GM12873 (cell line): Measurements from ENCODE around the gene RUNX2.

ENCODE experiments used
- TF ChIP-seq, protein P1 (sequence below): IDR thresholded peaks from 2 replicates; pipeline ENCODE4 v1.5.1; 2012; ENCODE audit warnings: low read depth, mild to moderate bottlenecking, moderate library complexity, low read length, control low read depth; ENCODE audit not compliant: insufficient read depth; ENCODE audit errors: missing control alignments

The RUNX2 gene

DNA sequence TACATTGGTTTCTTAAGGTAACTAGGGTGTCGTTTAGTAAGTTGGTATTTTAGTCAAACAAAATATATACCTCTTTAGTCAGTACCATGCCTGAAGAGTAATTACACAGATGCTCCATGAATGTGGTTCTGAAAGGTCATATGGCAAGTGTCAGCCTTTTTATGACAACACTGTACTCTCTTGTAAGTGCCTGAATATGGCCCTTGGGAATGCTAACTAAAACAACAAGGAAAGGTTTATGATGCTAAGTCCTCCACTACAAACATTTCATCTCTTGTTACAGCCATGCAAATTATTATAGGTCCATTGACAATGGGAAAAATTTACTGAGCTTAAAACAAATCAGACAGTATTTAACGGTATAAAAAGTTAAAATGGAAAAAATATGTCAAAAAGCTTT is 88.6 kb downstream of the RUNX2 start:
- TF ChIP-seq, protein P1, sequence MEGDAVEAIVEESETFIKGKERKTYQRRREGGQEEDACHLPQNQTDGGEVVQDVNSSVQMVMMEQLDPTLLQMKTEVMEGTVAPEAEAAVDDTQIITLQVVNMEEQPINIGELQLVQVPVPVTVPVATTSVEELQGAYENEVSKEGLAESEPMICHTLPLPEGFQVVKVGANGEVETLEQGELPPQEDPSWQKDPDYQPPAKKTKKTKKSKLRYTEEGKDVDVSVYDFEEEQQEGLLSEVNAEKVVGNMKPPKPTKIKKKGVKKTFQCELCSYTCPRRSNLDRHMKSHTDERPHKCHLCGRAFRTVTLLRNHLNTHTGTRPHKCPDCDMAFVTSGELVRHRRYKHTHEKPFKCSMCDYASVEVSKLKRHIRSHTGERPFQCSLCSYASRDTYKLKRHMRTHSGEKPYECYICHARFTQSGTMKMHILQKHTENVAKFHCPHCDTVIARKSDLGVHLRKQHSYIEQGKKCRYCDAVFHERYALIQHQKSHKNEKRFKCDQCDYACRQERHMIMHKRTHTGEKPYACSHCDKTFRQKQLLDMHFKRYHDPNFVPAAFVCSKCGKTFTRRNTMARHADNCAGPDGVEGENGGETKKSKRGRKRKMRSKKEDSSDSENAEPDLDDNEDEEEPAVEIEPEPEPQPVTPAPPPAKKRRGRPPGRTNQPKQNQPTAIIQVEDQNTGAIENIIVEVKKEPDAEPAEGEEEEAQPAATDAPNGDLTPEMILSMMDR = no peak

DNA sequence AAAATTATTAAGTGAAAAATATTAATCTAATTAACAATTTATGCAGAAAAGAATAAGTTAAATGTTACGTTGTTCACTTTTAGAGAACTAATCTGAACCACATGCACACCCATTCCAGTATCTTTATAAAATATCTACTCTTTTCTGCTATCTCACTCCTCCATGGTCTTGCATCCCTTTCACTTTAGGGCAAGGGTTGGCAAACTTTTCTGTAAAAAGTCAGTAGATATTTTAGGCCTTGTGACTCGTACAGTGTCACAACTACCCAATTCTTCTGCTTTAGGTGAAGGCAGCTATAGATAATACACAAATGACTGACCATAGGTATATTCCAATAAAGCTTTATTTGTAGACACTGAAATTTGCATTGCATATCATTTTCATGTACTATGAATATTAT is 89.3 kb downstream of the RUNX2 start:
- TF ChIP-seq, protein P1 = no peak

DNA sequence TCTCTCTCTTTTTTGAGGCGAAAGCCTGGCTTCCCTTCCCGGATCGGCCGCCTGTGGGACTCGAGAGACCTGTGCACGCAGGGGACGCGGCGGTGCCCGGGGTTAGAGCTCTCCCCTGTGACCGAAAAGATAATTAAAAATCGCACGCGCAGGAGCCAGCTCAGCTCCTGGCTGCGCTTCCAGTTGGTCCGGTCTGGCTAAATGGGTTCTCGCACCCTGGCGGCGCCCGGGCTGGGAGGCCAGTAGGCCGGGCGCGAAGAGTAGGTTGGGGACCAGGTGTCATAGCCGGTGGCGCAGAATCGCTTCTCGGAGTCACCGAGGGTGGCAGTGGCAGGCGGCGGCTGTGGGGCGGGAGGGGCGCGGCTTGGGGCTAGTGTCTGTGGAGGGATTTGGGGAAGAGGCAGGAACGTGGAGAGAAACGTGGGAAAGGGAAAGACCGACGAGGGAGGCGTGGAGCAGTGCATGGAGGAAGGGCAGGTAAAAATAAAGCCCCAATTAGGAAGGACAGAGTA is 91.5 kb downstream of the RUNX2 start:
- TF ChIP-seq, protein P1 = peak; percentile 41

DNA sequence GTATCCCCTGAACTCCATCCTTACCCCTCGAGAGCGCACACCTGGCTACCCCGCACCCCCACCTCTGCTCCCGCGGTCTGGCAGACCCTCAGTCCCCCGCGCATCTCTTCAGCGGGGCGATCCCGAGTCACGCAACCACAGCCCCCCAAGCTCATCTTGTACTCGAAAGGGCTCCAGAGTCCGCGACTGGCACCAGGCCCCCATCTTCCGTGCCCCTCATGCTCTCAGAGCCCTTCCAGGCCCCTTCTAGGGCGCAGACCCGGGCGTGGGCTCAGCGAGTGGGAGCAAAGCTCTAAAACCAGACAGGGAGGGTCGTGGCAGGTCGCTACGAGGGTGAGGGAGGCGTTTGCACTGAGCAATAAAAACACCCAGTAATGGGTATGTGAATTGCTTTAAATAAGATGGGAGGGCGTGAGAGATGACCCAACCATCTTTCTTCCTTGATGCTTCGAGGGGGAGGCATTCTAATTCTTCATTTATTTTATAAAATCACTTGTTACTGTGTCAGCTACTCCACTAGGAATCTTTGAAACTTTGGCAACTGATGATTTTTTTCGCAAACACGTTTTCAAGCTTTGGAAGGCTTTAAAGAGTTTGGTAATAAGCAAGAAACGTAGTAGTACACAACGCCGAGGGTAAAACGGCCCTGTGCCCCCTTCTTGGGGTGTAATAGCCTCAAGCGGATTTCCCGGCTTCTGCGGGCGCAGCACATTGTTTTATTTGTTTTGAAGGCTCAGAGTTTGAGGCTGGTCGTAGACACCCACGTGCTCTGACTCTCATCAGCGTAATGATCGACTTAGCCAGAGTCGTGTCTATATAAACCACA is 92.2 kb downstream of the RUNX2 start:
- TF ChIP-seq, protein P1 = no peak

DNA sequence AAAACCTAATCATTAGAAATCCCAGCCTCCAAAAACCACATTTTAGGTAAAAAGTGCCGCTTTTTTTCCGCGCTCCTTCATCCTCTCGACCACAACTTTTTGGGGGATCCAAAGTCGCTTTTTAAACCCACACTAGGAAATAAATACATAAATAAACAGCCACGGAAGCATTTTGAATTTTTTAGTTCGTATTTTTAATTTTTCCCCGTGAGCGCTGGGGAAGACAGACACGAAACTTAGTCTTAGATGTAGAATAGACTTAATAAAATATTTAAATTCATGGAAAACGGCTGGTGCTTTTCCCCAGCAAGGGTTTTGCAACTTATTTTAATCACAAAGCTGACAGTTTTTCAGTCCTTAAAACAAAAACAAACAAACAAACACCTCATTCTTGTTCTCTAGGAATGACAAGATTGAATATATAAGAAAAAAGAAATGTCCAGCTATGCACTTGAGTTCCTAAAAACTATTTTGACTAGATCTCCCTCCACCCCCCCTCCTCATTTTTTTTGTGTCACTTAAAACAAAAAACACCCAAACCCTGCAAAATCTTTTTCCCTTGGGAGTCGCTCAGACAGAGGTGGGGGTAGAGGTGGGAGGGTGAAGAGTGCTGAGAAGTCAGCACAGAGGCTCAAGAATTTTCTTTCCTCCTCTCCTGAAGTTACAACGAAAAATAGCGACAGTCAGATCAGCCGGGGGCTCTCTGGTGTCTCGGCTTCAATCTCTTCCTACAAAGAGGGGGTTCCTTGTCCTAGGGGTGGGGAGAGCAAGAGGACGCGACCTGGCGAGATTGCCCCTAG is 93.0 kb downstream of the RUNX2 start:
- TF ChIP-seq, protein P1 = no peak

DNA sequence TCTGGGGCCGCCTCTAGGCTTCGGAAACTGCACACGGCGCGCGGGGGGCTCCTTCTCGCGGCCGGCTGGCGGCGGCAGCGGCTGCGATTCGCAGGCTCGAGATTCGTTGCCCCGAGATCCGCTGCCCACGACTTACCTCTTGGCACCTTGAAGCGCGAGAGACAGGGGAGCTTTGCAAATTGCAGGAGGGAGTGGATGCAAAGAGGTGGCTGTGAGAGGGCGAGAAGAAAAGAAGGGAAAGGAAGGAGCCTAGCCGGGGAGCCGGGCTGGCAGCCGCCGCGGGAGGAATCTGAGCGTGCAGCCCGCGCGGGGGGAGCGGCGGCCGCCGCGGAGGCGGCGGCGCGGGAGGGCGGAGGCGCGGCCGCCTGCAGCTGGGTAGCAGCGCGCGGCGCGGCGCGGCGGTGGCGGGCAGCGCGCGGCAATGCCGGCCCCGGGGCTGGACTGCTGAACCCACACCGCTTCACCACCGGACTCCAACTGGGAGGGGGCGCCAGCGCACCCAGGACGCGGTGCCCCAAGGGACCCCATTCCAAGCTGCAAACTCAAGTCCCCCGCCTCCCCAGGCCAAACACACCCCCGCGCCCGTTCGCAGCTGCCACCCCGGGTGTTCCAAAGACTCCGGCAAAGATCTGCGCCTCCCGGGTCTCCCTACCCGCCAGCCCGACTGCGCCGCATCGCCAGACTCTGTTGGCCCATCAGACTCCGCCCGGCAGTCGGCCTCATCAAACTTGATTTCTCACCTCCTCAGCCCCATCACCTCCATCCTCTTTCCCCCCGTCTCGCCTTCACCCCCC is 93.8 kb downstream of the RUNX2 start:
- TF ChIP-seq, protein P1 = no peak
